ENCODE data around the gene SLX9. TPM values are rescaled to one million over a fixed set of nuclear protein-coding genes. Genes with fewer than 3 reads are reported as not detected.
A peak's percentile ranks its signal among the peaks of the same experiment; 100 is the strongest.

SLX9 gene
- total RNA-seq, 4 donors from 2014 or later: 8.1 to 46.0 (median 16.6) TPM

DNA sequence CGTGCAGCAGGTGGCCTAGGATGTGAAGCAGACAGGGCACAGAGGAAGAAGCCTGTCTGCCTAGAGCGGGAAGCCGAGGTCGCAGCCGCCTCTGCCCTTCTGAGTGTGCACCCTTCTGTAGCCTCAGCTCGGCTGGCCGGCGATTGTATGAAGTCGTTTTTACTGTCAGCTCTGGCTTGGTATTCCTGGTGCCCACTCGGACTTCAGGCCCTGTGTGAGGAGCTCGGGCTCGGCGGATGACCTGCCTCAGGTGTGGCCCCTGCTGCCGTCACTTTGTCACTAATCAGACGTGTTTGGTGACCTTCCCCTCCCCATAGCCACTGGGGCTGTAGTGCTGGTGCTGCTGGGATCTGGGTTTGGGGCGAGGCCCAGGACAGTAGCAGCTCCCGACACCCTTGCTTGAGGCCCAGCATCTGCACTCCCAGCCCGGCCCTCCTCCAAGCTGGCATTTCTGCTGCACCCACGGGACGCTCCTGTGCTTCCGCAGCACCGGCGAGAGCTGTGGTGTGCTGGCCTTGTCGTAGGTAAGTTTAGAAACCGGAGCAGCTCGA is 18.1 kb downstream of the SLX9 start:
- no peak for DNase-seq
- TF ChIP-seq EP300 (IDR thresholded peaks at IDR 0.05; ENCODE audit: low read depth): no peak
- TF ChIP-seq, protein P1, sequence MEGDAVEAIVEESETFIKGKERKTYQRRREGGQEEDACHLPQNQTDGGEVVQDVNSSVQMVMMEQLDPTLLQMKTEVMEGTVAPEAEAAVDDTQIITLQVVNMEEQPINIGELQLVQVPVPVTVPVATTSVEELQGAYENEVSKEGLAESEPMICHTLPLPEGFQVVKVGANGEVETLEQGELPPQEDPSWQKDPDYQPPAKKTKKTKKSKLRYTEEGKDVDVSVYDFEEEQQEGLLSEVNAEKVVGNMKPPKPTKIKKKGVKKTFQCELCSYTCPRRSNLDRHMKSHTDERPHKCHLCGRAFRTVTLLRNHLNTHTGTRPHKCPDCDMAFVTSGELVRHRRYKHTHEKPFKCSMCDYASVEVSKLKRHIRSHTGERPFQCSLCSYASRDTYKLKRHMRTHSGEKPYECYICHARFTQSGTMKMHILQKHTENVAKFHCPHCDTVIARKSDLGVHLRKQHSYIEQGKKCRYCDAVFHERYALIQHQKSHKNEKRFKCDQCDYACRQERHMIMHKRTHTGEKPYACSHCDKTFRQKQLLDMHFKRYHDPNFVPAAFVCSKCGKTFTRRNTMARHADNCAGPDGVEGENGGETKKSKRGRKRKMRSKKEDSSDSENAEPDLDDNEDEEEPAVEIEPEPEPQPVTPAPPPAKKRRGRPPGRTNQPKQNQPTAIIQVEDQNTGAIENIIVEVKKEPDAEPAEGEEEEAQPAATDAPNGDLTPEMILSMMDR (IDR thresholded peaks at IDR 0.05): no peak
- TF ChIP-seq POLR2A (IDR thresholded peaks at IDR 0.05): no peak
- no peak for TF ChIP-seq POLR2AphosphoS5 (IDR thresholded peaks at IDR 0.05)
- H3K9me3 ChIP-seq: no peaks in the 10 kb centered on the region
- in situ Hi-C loops (cut with MboI; ENCODE audit: low pct_ligation_motif_present in 1 of 4, low pct_unique_long_range_greater_than_20kb in 1 of 4, low sequenced_read_pairs in 3 of 4): loop anchor here in 1 of 4 donors (10.0 kb wide), 1 partner anchor 177 kb away; no protein-coding TSS in a partner anchor
- peak overlapping the region; percentile 68 to 87 (median 76) for H3K27ac ChIP-seq
- H3K4me1 ChIP-seq: peaks cover 9 to 41% (median 24%) of the 10 kb centered on the region in 4 donors
- H3K4me3 ChIP-seq: no peak overlapping the region
- no peaks in the 10 kb centered on the region for H3K27me3 ChIP-seq
- no peaks in the 10 kb centered on the region for H3K36me3 ChIP-seq
- intact Hi-C loops (cut with DNase I; ENCODE audit: low total_unique reads): loop anchor here (5.0 to 10.0 kb wide), 2 partner anchors 117 to 164 kb away; partner anchors contain the start of gene ADARB1
- 86 to 100% methylated on average over 1 to 21 of the region's 26 CpGs for WGBS, 2 donors (ENCODE audit: low coverage in 1 of 2)

DNA sequence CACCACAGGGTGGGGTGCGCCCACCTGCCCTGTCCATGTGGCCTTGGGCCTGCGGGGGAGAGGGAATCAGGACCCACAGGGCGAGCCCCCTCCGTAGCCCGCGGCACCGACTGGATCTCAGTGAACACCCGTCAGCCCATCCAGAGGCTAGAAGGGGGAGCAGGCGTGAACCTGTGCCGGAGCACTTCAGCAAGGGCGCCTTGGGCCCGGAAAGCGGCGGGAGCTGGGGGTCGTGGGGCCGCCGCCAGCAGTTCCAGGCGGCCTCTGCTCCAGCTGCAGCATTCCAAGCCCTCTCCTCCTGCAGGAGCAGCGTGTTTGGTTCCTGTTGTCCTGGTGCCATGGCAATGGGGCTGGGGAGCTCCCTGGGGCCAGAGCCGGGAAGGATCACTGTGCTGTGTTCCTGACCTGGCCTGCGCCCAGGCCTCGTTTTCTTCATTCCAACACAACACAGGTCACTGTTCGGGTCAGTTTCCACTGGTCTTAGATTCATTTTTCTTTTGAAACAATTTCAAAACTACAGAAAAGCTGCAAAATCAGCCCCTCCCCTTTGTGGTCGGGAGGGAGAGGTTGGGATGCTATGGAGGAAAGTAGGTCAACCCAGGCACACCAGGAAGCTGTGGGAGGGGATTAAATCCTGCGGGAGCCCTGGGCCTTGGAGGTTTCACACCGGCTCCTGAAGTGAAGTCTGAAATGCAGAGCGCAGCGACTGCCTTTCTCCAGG is 18.8 kb downstream of the SLX9 start:
- H3K27me3 ChIP-seq: no peaks in the 10 kb centered on the region
- H3K36me3 ChIP-seq: no peaks in the 10 kb centered on the region
- in situ Hi-C loops (cut with MboI; ENCODE audit: low pct_ligation_motif_present in 1 of 4, low pct_unique_long_range_greater_than_20kb in 1 of 4, low sequenced_read_pairs in 3 of 4) (loop anchor here in 1 of 4 donors (10.0 kb wide), 1 partner anchor 176 kb away; no protein-coding TSS in a partner anchor), intact Hi-C loops (cut with DNase I; ENCODE audit: low total_unique reads) (loop anchor here (5.0 to 10.0 kb wide), 2 partner anchors 116 to 164 kb away; partner anchors contain the start of gene ADARB1)
- no peak overlapping the region for H3K4me3 ChIP-seq
- H3K9me3 ChIP-seq: no peaks in the 10 kb centered on the region
- peak; percentile 55 for DNase-seq
- H3K4me1 ChIP-seq: peaks cover 9 to 43% (median 23%) of the 10 kb centered on the region in 4 donors
- TF ChIP-seq POLR2AphosphoS5 (IDR thresholded peaks at IDR 0.05) (peak; percentile 40 to 57 (median 46)), EP300 (IDR thresholded peaks at IDR 0.05; ENCODE audit: low read depth) (no peak)
- H3K27ac ChIP-seq: peak overlapping the region; percentile 68 to 87 (median 76)
- WGBS, 2 donors (ENCODE audit: low coverage in 1 of 2): 64 to 80% methylated on average over 1 to 28 of the region's 28 CpGs

DNA sequence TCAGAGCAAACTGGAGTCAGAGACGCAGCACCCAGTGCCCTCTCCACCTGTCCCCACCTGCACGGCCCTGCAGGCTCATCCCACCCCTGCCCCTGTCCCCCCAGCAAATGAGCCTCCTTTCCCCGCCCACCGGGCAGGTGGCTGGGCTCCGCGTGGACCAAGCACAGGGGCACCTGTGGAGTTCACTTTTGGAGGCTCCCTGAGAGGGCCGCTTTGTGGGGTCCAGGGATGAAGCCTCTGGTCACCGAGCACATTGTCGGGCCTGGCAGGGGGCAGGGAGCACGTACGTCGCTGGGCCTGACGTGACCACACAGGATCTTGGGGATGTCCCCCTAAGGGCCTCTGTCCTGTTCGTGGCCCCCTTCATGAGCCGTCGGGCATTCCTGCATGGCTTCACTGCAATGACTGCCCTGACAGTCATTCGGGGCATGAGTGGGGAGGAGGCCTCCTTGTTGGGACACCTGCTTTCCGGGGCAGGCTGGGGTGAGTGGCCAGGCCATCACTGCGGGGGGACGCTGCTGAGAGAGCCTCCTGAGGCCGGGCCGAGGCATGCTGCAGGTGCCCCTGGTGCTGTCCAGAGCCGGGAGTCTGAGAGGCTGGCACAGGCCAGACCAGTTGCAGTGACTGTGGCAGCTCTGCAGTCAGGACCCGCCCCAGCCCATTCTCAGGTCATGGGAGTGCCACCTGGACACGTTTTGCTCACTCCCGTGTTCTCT is 19.7 kb downstream of the SLX9 start:
- WGBS, 2 donors (ENCODE audit: low coverage in 1 of 2): 80 to 88% methylated on average over 2 to 23 of the region's 26 CpGs
- Histone ChIP-seq H3K36me3 (no peaks in the 10 kb centered on the region), H3K27me3 (no peaks in the 10 kb centered on the region), H3K4me3 (no peak overlapping the region), H3K27ac (peak overlapping the region; percentile 68 to 87 (median 76)), H3K4me1 (peaks cover 9 to 43% (median 23%) of the 10 kb centered on the region in 4 donors), H3K9me3 (no peaks in the 10 kb centered on the region)
- intact Hi-C loops (cut with DNase I; ENCODE audit: low total_unique reads): loop anchor here (5.0 to 10.0 kb wide), 2 partner anchors 115 to 163 kb away; partner anchors contain the start of gene ADARB1
- in situ Hi-C loops (cut with MboI; ENCODE audit: low pct_ligation_motif_present in 1 of 4, low pct_unique_long_range_greater_than_20kb in 1 of 4, low sequenced_read_pairs in 3 of 4): loop anchor here in 1 of 4 donors (10.0 kb wide), 1 partner anchor 175 kb away; no protein-coding TSS in a partner anchor
- no peak for DNase-seq
- TF ChIP-seq, protein P1 (IDR thresholded peaks at IDR 0.05): no peak
- TF ChIP-seq POLR2AphosphoS5 (IDR thresholded peaks at IDR 0.05) (no peak), POLR2A (IDR thresholded peaks at IDR 0.05) (no peak), EP300 (IDR thresholded peaks at IDR 0.05; ENCODE audit: low read depth) (no peak)

DNA sequence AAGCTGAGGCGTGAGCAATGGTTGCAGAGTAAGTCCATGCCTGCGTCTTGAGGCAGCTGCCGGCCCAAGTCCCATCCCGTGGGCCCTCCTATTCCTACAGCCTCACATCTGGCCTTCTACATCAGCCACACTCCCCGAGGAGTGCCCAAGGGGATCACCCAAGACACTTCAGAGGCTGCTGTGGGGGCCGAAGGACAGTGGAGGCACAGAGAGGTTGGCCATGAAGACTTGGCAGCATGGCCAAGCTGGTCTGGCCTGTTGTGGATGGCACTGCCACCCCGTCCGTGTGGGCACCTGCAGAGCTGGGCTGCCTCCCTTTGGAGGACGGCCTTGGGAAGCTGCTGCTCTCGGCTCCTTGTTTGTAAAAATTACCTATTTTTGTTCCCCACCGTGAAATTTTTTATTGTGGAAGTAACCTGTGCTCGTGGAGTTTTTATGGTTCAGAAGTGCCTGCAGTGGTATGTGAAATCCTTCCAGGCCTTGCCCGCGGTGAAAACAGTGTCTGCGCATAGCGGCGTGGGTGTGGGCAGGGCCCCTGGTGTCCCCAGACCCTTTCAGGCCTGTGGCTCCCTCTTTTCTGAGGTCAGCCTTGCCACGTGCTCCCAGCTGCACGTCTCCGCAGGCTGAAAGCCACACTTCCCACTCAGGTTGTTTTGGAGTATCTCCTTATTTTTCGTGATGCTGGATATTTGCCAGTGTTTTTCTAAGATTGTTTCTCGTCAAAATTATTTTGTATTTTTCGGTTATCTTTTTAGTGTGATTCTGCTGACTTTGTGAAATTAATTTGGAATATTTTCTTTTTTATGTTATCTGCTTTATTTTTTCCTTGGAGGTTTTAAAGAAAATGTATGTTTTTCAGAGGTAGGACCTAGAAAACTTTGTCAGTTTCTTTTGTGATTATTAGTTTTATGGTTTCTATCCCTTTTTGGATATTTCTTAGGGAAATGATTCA is 20.6 kb downstream of the SLX9 start:
- Histone ChIP-seq H3K27ac (peak overlapping the region; percentile 68 to 87 (median 76)), H3K36me3 (no peaks in the 10 kb centered on the region), H3K27me3 (no peaks in the 10 kb centered on the region), H3K4me1 (peaks cover 9 to 47% (median 23%) of the 10 kb centered on the region in 4 donors), H3K4me3 (no peak overlapping the region), H3K9me3 (no peaks in the 10 kb centered on the region)
- TF ChIP-seq POLR2A (IDR thresholded peaks at IDR 0.05) (no peak), POLR2AphosphoS5 (IDR thresholded peaks at IDR 0.05) (no peak), EP300 (IDR thresholded peaks at IDR 0.05; ENCODE audit: low read depth) (no peak)
- 87 to 88% methylated on average over 6 to 23 of the region's 23 CpGs for WGBS, 2 donors (ENCODE audit: low coverage in 1 of 2)
- in situ Hi-C loops (cut with MboI; ENCODE audit: low pct_ligation_motif_present in 1 of 4, low pct_unique_long_range_greater_than_20kb in 1 of 4, low sequenced_read_pairs in 3 of 4) (no loop called here), intact Hi-C loops (cut with DNase I; ENCODE audit: low total_unique reads) (no loop called here)
- no peak for DNase-seq

All from transverse colon (tissue), 4 donors.